Skeletal muscle tissue (tissue), 4 donors: ENCODE results near the gene UQCR11. TPM values are rescaled to one million over a fixed set of nuclear protein-coding genes. Genes with fewer than 3 reads are reported as not detected.

Experiments
- H3K27ac ChIP-seq: one replicate; pipeline ENCODE4 v1.7.0; 2013; ENCODE audit warnings: mild to moderate bottlenecking, low read depth, low read length, inconsistent platforms
- H3K27me3 ChIP-seq, 3 donors: one replicate each; pipeline ENCODE4 v1.7.0; 2013; ENCODE audit warnings: low read length in 3 of 3; ENCODE audit not compliant: control insufficient read depth in 3 of 3, insufficient read depth in 3 of 3
- H3K36me3 ChIP-seq, 3 donors: one replicate each; pipeline ENCODE4 v1.7.0; 2013; ENCODE audit warnings: low read length in 3 of 3; ENCODE audit not compliant: control insufficient read depth in 3 of 3, insufficient read depth in 3 of 3
- H3K4me1 ChIP-seq, 3 donors: one replicate each; pipeline ENCODE4 v1.7.0; 2013; ENCODE audit warnings: low read length in 3 of 3, mild to moderate bottlenecking in 3 of 3; ENCODE audit not compliant: control insufficient read depth in 3 of 3, insufficient read depth in 3 of 3
- H3K4me3 ChIP-seq, 3 donors: one replicate each; pipeline ENCODE4 v1.7.0; 2013; ENCODE audit warnings: low read length in 3 of 3
- H3K9ac ChIP-seq, 3 donors: one replicate each; pipeline ENCODE4 v1.7.0; 2013; ENCODE audit warnings: low read length in 3 of 3, mild to moderate bottlenecking in 3 of 3, moderate library complexity in 2 of 3, low read depth in 1 of 3
- H3K9me3 ChIP-seq, 3 donors: one replicate each; pipeline ENCODE4 v1.7.0; 2013; ENCODE audit warnings: low read length in 3 of 3; ENCODE audit not compliant: control insufficient read depth in 3 of 3
- total RNA-seq: library from RNA; depleted of rRNA; stranded (reverse); fragments of >200 nt; gene quantifications from one replicate; pipeline ENCODE4 v1.2.3, GENCODE V29; 2014
- donor health status: Osteomylitis.

Gene UQCR11
- total RNA-seq, 1 donor from 2014 or later: 82.5 TPM

- H3K9me3 ChIP-seq: no peaks in the 10 kb centered on the region
- no peaks in the 10 kb centered on the region for H3K27me3 ChIP-seq
- H3K36me3 ChIP-seq: no peaks in the 10 kb centered on the region
- H3K27ac ChIP-seq: no peak overlapping the region
- H3K4me1 ChIP-seq: no peaks in the 10 kb centered on the region
- H3K9ac ChIP-seq: no peak overlapping the region
- H3K4me3 ChIP-seq: no peak overlapping the region
These were observed 46.7 kb downstream of the UQCR11 start for GRCh38 chr19:1558552-1558951.

GRCh38 chr19:1556390-1557070, 48.7 kb downstream of the UQCR11 start:
- H3K9me3 ChIP-seq: no peaks in the 10 kb centered on the region
- no peaks in the 10 kb centered on the region for H3K36me3 ChIP-seq
- no peaks in the 10 kb centered on the region for H3K4me1 ChIP-seq
- H3K27me3 ChIP-seq: no peaks in the 10 kb centered on the region
- no peak overlapping the region for H3K4me3 ChIP-seq
- H3K9ac ChIP-seq: no peak overlapping the region
- no peak overlapping the region for H3K27ac ChIP-seq

- Histone ChIP-seq H3K4me1 (no peaks in the 10 kb centered on the region), H3K36me3 (no peaks in the 10 kb centered on the region), H3K9me3 (no peaks in the 10 kb centered on the region), H3K27me3 (peaks cover 0 to 4% (median 0%) of the 10 kb centered on the region in 3 donors), H3K9ac (no peak overlapping the region), H3K27ac (no peak overlapping the region), H3K4me3 (no peak overlapping the region)
These were observed 49.5 kb downstream of the UQCR11 start for GRCh38 chr19:1555487-1556389.

DNA sequence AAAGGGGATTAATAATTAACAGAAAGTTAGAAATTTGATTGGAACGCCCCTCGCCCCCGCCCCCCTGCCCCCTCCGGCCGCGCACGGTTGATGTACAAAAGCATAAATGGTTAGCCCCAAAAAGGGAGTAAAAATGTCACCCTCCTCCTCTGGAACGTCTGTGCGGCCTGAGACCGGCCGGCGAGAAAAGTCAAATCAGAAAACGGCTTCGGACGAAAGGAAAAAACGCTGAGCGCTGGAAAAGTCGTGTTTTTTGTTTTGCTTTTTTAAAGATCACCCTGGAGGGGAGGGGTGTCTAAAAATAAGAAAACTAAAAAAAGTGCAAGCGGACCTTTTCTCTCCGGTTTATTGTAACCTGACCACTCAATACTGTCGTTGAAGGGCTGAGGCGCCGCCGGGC, 50.3 kb downstream of the UQCR11 start:
- no peak overlapping the region for H3K27ac ChIP-seq
- no peaks in the 10 kb centered on the region for H3K36me3 ChIP-seq
- no peaks in the 10 kb centered on the region for H3K9me3 ChIP-seq

GRCh38 chr19:1553415-1553814, 51.8 kb downstream of the UQCR11 start:
- no peak overlapping the region for H3K27ac ChIP-seq
- no peaks in the 10 kb centered on the region for H3K4me1 ChIP-seq
- no peak overlapping the region for H3K4me3 ChIP-seq
- H3K27me3 ChIP-seq: peaks cover 0 to 8% (median 4%) of the 10 kb centered on the region in 3 donors
- no peaks in the 10 kb centered on the region for H3K9me3 ChIP-seq
- H3K36me3 ChIP-seq: no peaks in the 10 kb centered on the region
- H3K9ac ChIP-seq: no peak overlapping the region

More for the DNA sequence above, 50.3 kb downstream of the UQCR11 start:
- Histone ChIP-seq H3K27me3 (peaks cover 0 to 8% (median 4%) of the 10 kb centered on the region in 3 donors), H3K4me1 (no peaks in the 10 kb centered on the region), H3K9ac (no peak overlapping the region), H3K4me3 (no peak overlapping the region)

GRCh38 chr19:1551068-1552040, 53.9 kb downstream of the UQCR11 start:
- Histone ChIP-seq H3K36me3 (no peaks in the 10 kb centered on the region), H3K4me1 (no peaks in the 10 kb centered on the region), H3K9ac (no peak overlapping the region), H3K27me3 (peaks cover 3 to 10% (median 4%) of the 10 kb centered on the region in 3 donors), H3K27ac (no peak overlapping the region), H3K4me3 (no peak overlapping the region), H3K9me3 (no peaks in the 10 kb centered on the region)

GRCh38 chr19:1549332-1549945, 55.8 kb downstream of the UQCR11 start:
- no peaks in the 10 kb centered on the region for H3K9me3 ChIP-seq
- no peak overlapping the region for H3K27ac ChIP-seq
- H3K9ac ChIP-seq: no peak overlapping the region

More at GRCh38 chr19:1549332-1549945, 55.8 kb downstream of the UQCR11 start:
- Histone ChIP-seq H3K36me3 (no peaks in the 10 kb centered on the region), H3K4me3 (no peak overlapping the region), H3K27me3 (peaks cover 4 to 18% (median 7%) of the 10 kb centered on the region in 3 donors), H3K4me1 (no peaks in the 10 kb centered on the region)
